Erythroblast (primary cell): Measurements from ENCODE around the gene PSMC6.

Source experiments
- GATA1 ChIP-seq: IDR thresholded peaks from 2 replicates; pipeline ENCODE4 v1.6.1; 2011; ENCODE audit warnings: low read depth, mild to moderate bottlenecking, control low read depth, low read length, moderate library complexity
- POLR2A ChIP-seq: IDR thresholded peaks from 2 replicates; pipeline ENCODE4 v1.6.1; 2011; ENCODE audit warnings: mild to moderate bottlenecking, low read length

DNA sequence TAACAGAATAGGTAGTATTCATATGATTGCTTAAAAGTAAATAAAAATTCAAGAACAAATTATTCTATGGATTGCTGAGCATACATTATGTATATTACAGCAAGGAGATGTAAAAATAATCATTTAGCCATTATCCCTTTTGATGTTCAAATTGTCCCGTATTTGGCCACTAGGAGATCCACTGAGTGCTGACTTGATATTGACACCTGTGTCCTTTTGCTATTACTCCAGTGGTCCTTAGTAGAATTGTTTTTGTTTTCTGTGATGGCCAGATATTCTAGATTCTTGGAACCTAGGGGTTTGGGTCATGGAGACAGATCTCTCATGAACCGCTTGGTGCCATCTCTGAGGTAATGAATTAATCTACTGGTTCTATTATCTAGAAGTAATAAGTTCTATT lies 28.4 kb upstream of the PSMC6 start:
- TF ChIP-seq POLR2A (no peak), GATA1 (no peak)
